Naive thymus-derived CD4-positive, alpha-beta T cell (primary cell): ENCODE results near the gene AGFG1. TPM values are rescaled to one million over a fixed set of nuclear protein-coding genes. Genes with fewer than 3 reads are reported as not detected.
A peak's percentile ranks its signal among the peaks of the same experiment; 100 is the strongest.

Source experiments
- ATAC-seq: fragments of 150-1000 bp; cut with Tn5 transposase; 2 replicates; pipeline ENCODE4 v1.10.0; 2021; ENCODE audit warnings: mild to moderate bottlenecking, moderate library complexity
- CTCF ChIA-PET: fragments of 350-600 bp; sonication (Branson Sonifier 250); formaldehyde crosslinking; loops from one replicate; lab custom pipeline; 2021; ENCODE audit warnings: antibody characterized with exemption; lab: Charles Lee
- POLR2A ChIA-PET: fragments of 350-600 bp; sonication (Branson Sonifier 250); formaldehyde crosslinking; loops from one replicate; lab custom pipeline; 2021; ENCODE audit warnings: antibody characterized with exemption, inconsistent platforms; lab: Charles Lee
- DNase-seq, 9 donors: peaks; one replicate each; pipeline versions ENCODE4 v3.0.0 to v3.0.0-alpha.2; 2020 to 2022; ENCODE audit warnings: mixed read lengths in 1 of 9
- H3K27ac ChIP-seq: one replicate; pipeline ENCODE4 v1.7.0; 2013; ENCODE audit warnings: mild to moderate bottlenecking, low read depth, low read length, moderate library complexity
- H3K27me3 ChIP-seq, 2 donors: one replicate each; pipeline ENCODE4 v1.7.0; 2013; ENCODE audit warnings: low read length in 2 of 2, mild to moderate bottlenecking in 2 of 2, moderate library complexity in 2 of 2; ENCODE audit not compliant: control insufficient read depth in 2 of 2, insufficient read depth in 2 of 2
- H3K36me3 ChIP-seq, 3 experiments: 1 replicate in 2 of 3; 2 replicates in 1 of 3; pipeline ENCODE4 v1.7.0; 2013; ENCODE audit warnings: low read length in 3 of 3, mild to moderate bottlenecking in 3 of 3, moderate library complexity in 1 of 3; ENCODE audit not compliant: insufficient read depth in 3 of 3, control insufficient read depth in 2 of 3
- H3K4me1 ChIP-seq, 2 donors: one replicate each; pipeline ENCODE4 v1.7.0; 2013; ENCODE audit warnings: low read length in 2 of 2, mild to moderate bottlenecking in 2 of 2, moderate library complexity in 1 of 2; ENCODE audit not compliant: control insufficient read depth in 2 of 2, insufficient read depth in 2 of 2
- H3K4me3 ChIP-seq: 2 replicates; pipeline ENCODE4 v1.7.0; 2013; ENCODE audit warnings: mild to moderate bottlenecking, low read length
- H3K9me3 ChIP-seq, 3 experiments: 1 replicate in 2 of 3; 2 replicates in 1 of 3; pipeline ENCODE4 v1.7.0; 2013; ENCODE audit warnings: low read length in 3 of 3; ENCODE audit not compliant: control insufficient read depth in 2 of 3
- H3K27ac Mint-ChIP-seq, 9 donors: one replicate each; pipeline ENCODE4 v1.8.0; 2020 to 2022; ENCODE audit warnings: mixed read lengths in 9 of 9, mild to moderate bottlenecking in 8 of 9, moderate library complexity in 5 of 9, inconsistent platforms in 2 of 9
- H3K27me3 Mint-ChIP-seq, 5 donors: one replicate each; pipeline ENCODE4 v1.8.0; 2021 to 2022; ENCODE audit warnings: mixed read lengths in 5 of 5, mild to moderate bottlenecking in 1 of 5
- H3K36me3 Mint-ChIP-seq, 5 donors: one replicate each; pipeline ENCODE4 v1.8.0; 2020 to 2022; ENCODE audit warnings: mixed read lengths in 5 of 5, mild to moderate bottlenecking in 3 of 5, inconsistent platforms in 1 of 5
- H3K4me1 Mint-ChIP-seq, 7 donors: one replicate each; pipeline ENCODE4 v1.8.0; 2020 to 2022; ENCODE audit warnings: mixed read lengths in 7 of 7, mild to moderate bottlenecking in 3 of 7, inconsistent platforms in 1 of 7
- H3K4me3 Mint-ChIP-seq, 10 donors: one replicate each; pipeline ENCODE4 v1.8.0; 2020 to 2022; ENCODE audit warnings: mild to moderate bottlenecking in 10 of 10, mixed read lengths in 10 of 10, moderate library complexity in 6 of 10, inconsistent platforms in 2 of 10
- H3K9me3 Mint-ChIP-seq, 11 donors: one replicate each; pipeline ENCODE4 v1.8.0; 2020 to 2022; ENCODE audit warnings: mixed read lengths in 11 of 11, mild to moderate bottlenecking in 4 of 11, inconsistent platforms in 1 of 11, moderate library complexity in 1 of 11
- intact Hi-C, 2 donors: fragments of 100-400 bp; cut with micrococcal nuclease; formaldehyde crosslinking; loops; one replicate each; pipeline ENCODE4 v1.15.1; 2023
- polyA plus RNA-seq, 2 donors: library from polyadenylated mRNA; unstranded; fragments of 300-500 nt; fragmentation: Illumina TruSeq; gene quantifications; one replicate each; pipeline ENCODE4 v1.2.3, GENCODE V29; 2021
- total RNA-seq, 6 experiments: library from RNA in 5 of 6; stranded (reverse) in 5 of 6; gene quantifications; 1 replicate in 5 of 6; 2 replicates in 1 of 6; pipeline ENCODE4 v1.2.3 and lab custom pipeline; 2021 to 2026

The AGFG1 gene
- total and polyA plus RNA-seq, 7 experiments from 2014 or later: 10.6 to 84.5 (median 55.4) TPM

DNA sequence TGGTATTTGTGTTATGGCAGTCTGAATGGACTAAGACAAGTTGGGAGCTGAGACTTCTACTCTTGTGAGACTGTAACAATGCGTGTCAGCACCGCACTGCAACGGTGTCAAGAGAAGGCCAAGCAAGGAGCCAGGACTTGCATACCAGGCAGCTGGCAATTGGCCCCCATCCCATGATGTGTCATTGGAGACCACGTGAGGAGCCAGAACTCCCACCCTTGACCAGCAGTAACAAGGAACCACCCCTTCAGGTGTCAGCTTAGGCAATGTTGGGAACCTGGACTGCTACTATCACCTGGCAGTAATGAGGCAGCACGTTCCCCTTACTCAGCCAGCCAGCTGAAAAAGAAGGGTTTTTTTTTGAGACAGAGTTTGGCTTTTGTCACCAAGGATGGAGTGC lies 32.7 kb upstream of the AGFG1 start:
- Histone ChIP-seq H3K27ac (no peak overlapping the region), H3K4me1 (no peaks in the 10 kb centered on the region), H3K9me3 (no peaks in the 10 kb centered on the region), H3K36me3 (no peaks in the 10 kb centered on the region), H3K4me3 (no peak overlapping the region), H3K27me3 (no peaks in the 10 kb centered on the region)
- Mint-ChIP-seq H3K27ac (no peak overlapping the region), H3K36me3 (no peaks in the 10 kb centered on the region), H3K27me3 (peaks cover 0 to 4% (median 0%) of the 10 kb centered on the region in 5 donors), H3K9me3 (peaks cover 0 to 6% (median 0%) of the 10 kb centered on the region in 11 donors), H3K4me3 (no peak overlapping the region), H3K4me1 (peaks cover 0 to under 1% (median 0%) of the 10 kb centered on the region in 7 donors)
- no peak for DNase-seq
- ATAC-seq: no peak
- POLR2A ChIA-PET: no interaction called here
- CTCF ChIA-PET: no interaction called here
- intact Hi-C loops: no loop called here

DNA sequence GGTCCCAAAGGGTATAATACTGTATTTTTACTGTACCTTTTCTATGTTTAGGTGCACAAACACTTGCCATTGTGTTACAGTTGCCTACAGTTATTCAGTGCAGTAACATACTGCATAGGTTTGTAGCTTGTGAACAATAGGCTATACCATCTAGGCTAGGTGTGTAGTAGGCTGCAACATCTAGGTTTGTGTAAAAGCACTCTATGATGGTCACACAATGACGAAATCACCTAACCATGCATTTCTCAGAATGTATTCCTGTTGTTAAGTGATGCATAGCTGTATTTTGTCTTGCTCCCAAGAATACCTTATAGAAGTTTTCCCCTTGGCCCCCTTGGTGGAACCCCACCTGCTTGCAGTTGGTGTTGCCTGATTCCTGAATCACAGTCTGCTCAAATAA lies 29.3 kb upstream of the AGFG1 start:
- no peaks in the 10 kb centered on the region for H3K36me3 Mint-ChIP-seq
- DNase-seq (no peak), ATAC-seq (no peak)
- ChIA-PET POLR2A (no interaction called here), CTCF (no interaction called here)
- Histone ChIP-seq H3K9me3 (no peaks in the 10 kb centered on the region), H3K4me3 (no peak overlapping the region), H3K27me3 (no peaks in the 10 kb centered on the region), H3K27ac (no peak overlapping the region), H3K4me1 (no peaks in the 10 kb centered on the region), H3K36me3 (no peaks in the 10 kb centered on the region)
- no peak overlapping the region for H3K27ac Mint-ChIP-seq
- H3K9me3 Mint-ChIP-seq: no peaks in the 10 kb centered on the region
- H3K4me3 Mint-ChIP-seq: no peak overlapping the region
- H3K4me1 Mint-ChIP-seq: peaks cover 0 to 15% (median 0%) of the 10 kb centered on the region in 7 donors
- peaks cover 0 to 1% (median 0%) of the 10 kb centered on the region in 5 donors for H3K27me3 Mint-ChIP-seq
- intact Hi-C loops: no loop called here

DNA sequence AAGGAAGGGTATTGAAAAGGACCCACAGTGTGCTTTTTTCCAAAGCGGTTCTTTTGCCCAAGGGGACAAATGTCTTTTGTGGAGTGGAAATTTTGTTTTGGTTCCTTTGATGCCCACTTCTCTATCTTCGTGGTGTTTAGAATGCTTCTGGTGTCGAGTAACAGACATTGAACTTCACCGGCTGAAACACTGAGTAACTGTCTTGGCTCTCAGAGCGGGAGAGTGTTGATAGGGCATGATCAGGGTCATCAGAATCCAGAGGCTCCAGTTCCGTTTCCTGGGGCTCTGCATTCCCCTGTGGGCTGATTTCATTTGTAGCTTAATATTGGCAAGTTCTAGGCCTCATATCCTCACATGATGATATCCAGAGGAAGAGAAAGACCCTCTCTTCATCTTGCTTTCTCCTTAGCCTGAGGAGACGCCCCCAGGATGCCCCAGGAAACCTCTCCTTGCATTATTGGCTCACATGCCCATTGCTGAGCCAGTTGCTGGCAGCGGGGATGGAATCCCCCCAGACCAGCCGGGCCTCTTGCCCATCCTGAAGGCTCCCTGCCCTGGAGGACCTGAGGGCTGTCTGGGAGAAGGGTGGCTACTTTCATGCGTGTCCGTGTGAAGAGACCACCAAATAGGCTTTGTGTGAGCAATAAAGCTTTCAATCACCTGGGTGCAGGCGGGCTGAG lies 27.9 kb upstream of the AGFG1 start:
- ChIA-PET CTCF (no interaction called here), POLR2A (no interaction called here)
- intact Hi-C loops: no loop called here
- H3K27ac Mint-ChIP-seq: no peak overlapping the region
- DNase-seq: no peak
- H3K36me3 Mint-ChIP-seq: no peaks in the 10 kb centered on the region
- H3K27me3 Mint-ChIP-seq: no peaks in the 10 kb centered on the region
- no peaks in the 10 kb centered on the region for H3K27me3 ChIP-seq
- H3K4me1 Mint-ChIP-seq: peaks cover 0 to 15% (median 0%) of the 10 kb centered on the region in 7 donors
- no peaks in the 10 kb centered on the region for H3K9me3 Mint-ChIP-seq
- H3K4me1 ChIP-seq: no peaks in the 10 kb centered on the region
- no peaks in the 10 kb centered on the region for H3K36me3 ChIP-seq
- no peak overlapping the region for H3K4me3 Mint-ChIP-seq
- H3K27ac ChIP-seq: no peak overlapping the region
- ATAC-seq: no peak
- no peak overlapping the region for H3K4me3 ChIP-seq
- no peaks in the 10 kb centered on the region for H3K9me3 ChIP-seq

DNA sequence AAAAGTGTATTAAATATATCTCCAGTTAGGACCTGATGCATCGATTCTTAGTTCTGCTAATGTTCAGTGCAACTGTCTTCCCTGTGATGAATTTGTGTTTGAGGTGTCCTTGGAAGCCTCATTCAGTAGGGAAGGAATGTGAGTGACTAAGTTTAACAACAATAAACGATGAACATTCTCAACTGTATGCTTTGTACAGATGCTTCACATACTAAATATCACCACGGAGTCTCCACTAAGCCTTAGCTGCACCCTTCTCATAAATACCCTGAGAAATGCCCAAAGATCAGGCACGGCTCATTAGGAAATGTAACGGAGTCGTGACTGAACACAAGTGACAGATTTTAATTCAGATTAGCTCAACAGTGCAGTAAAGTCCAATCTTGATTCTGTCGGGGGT lies 24.4 kb upstream of the AGFG1 start:
- intact Hi-C loops: no loop called here
- DNase-seq (no peak), ATAC-seq (no peak)
- ChIA-PET POLR2A (no interaction called here), CTCF (no interaction called here)
- Histone ChIP-seq H3K4me1 (no peaks in the 10 kb centered on the region), H3K36me3 (no peaks in the 10 kb centered on the region), H3K27me3 (no peaks in the 10 kb centered on the region), H3K4me3 (no peak overlapping the region), H3K9me3 (no peaks in the 10 kb centered on the region), H3K27ac (no peak overlapping the region)
- H3K27me3 Mint-ChIP-seq: no peaks in the 10 kb centered on the region
- H3K4me1 Mint-ChIP-seq: peaks cover 0 to 15% (median 4%) of the 10 kb centered on the region in 7 donors
- H3K27ac Mint-ChIP-seq: no peak overlapping the region
- no peak overlapping the region for H3K4me3 Mint-ChIP-seq
- H3K36me3 Mint-ChIP-seq: no peaks in the 10 kb centered on the region
- no peaks in the 10 kb centered on the region for H3K9me3 Mint-ChIP-seq

DNA sequence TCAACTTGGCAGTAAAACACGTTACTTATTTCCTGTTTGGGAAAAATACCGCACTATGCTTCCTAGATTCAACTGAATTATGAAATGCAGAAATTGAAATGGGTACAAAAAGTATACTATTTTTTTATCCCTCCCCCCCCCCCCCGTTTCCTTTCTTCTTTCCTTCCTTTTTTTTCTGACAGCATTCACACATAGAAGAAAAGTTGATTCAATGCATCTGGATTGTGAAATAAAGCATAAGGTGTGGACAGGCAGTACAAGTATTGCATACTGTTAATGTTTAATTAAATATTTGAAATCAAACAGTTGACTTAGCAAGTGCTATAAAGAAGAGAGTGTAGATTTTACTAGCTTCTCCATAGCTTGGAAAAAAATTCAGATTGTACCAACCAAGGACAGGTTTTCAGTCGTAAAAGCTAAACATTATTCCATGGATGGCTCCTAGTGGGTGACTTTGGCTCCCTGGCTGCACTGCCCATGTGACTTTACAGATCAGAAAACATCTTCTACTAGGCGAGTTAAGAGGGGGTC lies 21.6 kb upstream of the AGFG1 start:
- H3K27me3 Mint-ChIP-seq: no peaks in the 10 kb centered on the region
- POLR2A ChIA-PET: no interaction called here
- H3K9me3 Mint-ChIP-seq: no peaks in the 10 kb centered on the region
- ATAC-seq (no peak), DNase-seq (no peak)
- no peak overlapping the region for H3K27ac Mint-ChIP-seq
- Histone ChIP-seq H3K4me1 (no peaks in the 10 kb centered on the region), H3K36me3 (no peaks in the 10 kb centered on the region), H3K27ac (no peak overlapping the region), H3K27me3 (no peaks in the 10 kb centered on the region), H3K9me3 (no peaks in the 10 kb centered on the region), H3K4me3 (no peak overlapping the region)
- intact Hi-C loops: no loop called here
- CTCF ChIA-PET: no interaction called here
- no peaks in the 10 kb centered on the region for H3K36me3 Mint-ChIP-seq
- H3K4me3 Mint-ChIP-seq: no peak overlapping the region
- H3K4me1 Mint-ChIP-seq: peaks cover 0 to 10% (median 7%) of the 10 kb centered on the region in 7 donors

DNA sequence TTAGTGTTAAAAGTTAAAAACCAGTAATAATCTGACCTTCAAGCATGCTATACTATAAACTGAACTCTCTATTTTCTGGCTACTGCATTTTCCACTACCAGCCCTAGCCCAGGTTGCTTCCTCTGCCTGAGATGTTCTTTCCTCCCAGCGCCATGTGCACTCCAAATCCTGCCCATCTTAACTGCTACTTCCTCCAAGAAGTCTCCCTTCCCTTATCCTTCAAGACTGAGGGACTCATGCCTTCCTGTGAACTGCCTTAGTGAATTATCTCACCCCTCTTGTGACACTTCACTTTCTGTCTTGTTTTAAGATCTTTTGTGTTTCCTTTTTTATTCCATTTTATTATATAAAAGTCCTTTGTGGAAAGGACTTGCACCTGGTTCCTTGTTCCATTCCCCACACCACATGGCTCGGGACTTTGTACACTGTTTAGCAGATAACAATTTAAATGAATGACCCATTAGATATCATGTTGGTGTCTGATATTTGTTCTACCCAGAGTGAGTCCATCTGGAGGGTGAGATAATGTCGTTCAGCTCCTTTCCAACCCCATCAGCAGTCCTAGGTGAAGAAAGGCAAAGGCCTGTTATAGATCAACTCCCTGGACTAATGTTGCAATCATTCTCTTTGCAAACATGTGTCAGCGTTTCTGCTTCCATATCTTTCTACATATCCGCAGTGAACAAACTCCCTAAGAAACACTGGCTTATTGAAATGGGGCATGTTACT lies 20.9 kb upstream of the AGFG1 start:
- Histone ChIP-seq H3K36me3 (no peaks in the 10 kb centered on the region), H3K4me3 (no peak overlapping the region), H3K27me3 (no peaks in the 10 kb centered on the region), H3K4me1 (no peaks in the 10 kb centered on the region), H3K9me3 (no peaks in the 10 kb centered on the region), H3K27ac (no peak overlapping the region)
- peak; percentile 41 for ATAC-seq
- no peaks in the 10 kb centered on the region for H3K9me3 Mint-ChIP-seq
- peak overlapping the region in 1 of 9 donors; percentile 12 for H3K27ac Mint-ChIP-seq
- ChIA-PET CTCF (no interaction called here), POLR2A (no interaction called here)
- H3K4me1 Mint-ChIP-seq: peaks cover 0 to 10% (median 6%) of the 10 kb centered on the region in 7 donors
- H3K36me3 Mint-ChIP-seq: no peaks in the 10 kb centered on the region
- intact Hi-C loops: no loop called here
- H3K27me3 Mint-ChIP-seq: no peaks in the 10 kb centered on the region
- H3K4me3 Mint-ChIP-seq: no peak overlapping the region
- no peak for DNase-seq

DNA sequence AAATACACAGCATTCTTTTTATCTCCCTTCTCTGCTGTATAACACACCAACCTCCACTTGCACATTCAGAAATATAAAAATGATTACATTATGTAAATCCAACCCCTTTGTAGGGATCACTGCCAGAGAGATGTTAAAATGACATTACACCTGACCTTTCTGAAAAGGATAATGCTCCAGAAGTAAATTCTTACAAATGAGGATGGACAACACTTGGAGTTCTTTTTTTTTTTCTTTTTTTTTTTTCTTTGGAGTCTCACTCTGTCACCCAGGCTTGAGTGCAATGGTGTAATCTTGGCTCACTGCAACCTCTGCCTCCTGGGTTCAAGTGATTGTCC lies 20.3 kb upstream of the AGFG1 start:
- Mint-ChIP-seq H3K27me3 (no peaks in the 10 kb centered on the region), H3K4me1 (peaks cover 0 to 10% (median 7%) of the 10 kb centered on the region in 7 donors), H3K9me3 (no peaks in the 10 kb centered on the region), H3K27ac (no peak overlapping the region), H3K36me3 (no peaks in the 10 kb centered on the region), H3K4me3 (no peak overlapping the region)
- Histone ChIP-seq H3K27me3 (no peaks in the 10 kb centered on the region), H3K27ac (no peak overlapping the region), H3K4me1 (no peaks in the 10 kb centered on the region), H3K9me3 (no peaks in the 10 kb centered on the region), H3K36me3 (no peaks in the 10 kb centered on the region), H3K4me3 (no peak overlapping the region)
- CTCF ChIA-PET: no interaction called here
- intact Hi-C loops: no loop called here
- no peak for ATAC-seq
- POLR2A ChIA-PET: no interaction called here
- no peak for DNase-seq
